H9 (cell line): ENCODE results near the gene AHNAK. TPM values are rescaled to one million over a fixed set of nuclear protein-coding genes. Genes with fewer than 3 reads are reported as not detected.

ENCODE experiments used
- DNase-seq: peaks from one replicate; pipeline ENCODE4 v3.0.0-alpha.2; 2017
- H2AFZ ChIP-seq: one replicate; pipeline ENCODE4 v1.6.1; 2013; ENCODE audit warnings: mild to moderate bottlenecking, low read length, control low read depth, moderate library complexity
- H2AK5ac ChIP-seq: 2 replicates; pipeline ENCODE4 v1.6.1; 2013; ENCODE audit warnings: low read length, control low read depth, mixed read lengths; ENCODE audit not compliant: insufficient read length
- H2BK120ac ChIP-seq: one replicate; pipeline ENCODE4 v1.6.1; 2013; ENCODE audit warnings: low read depth, mild to moderate bottlenecking, low read length, control low read depth, inconsistent platforms; ENCODE audit not compliant: poor library complexity, severe bottlenecking
- H2BK12ac ChIP-seq: 2 replicates; pipeline ENCODE4 v1.6.1; 2013; ENCODE audit warnings: low read length, control low read depth, mixed read lengths, low read depth; ENCODE audit not compliant: insufficient read length
- H2BK15ac ChIP-seq: 2 replicates; pipeline ENCODE4 v1.6.1; 2013; ENCODE audit warnings: low read depth, low read length, control low read depth
- H2BK20ac ChIP-seq: one replicate; pipeline ENCODE4 v1.6.1; 2013; ENCODE audit warnings: low read depth, mild to moderate bottlenecking, low read length, control low read depth, inconsistent platforms; ENCODE audit not compliant: poor library complexity, severe bottlenecking
- H2BK5ac ChIP-seq: 2 replicates; pipeline ENCODE4 v1.6.1; 2013; ENCODE audit warnings: low read length, control low read depth, mixed read lengths; ENCODE audit not compliant: insufficient read length
- H3K14ac ChIP-seq: 2 replicates; pipeline ENCODE4 v1.6.1; 2013; ENCODE audit warnings: low read length, control low read depth; ENCODE audit not compliant: insufficient read depth
- H3K18ac ChIP-seq: 2 replicates; pipeline ENCODE4 v1.6.1; 2013; ENCODE audit warnings: low read depth, mild to moderate bottlenecking, mixed read lengths, low read length, control low read depth; ENCODE audit not compliant: insufficient read length
- H3K23ac ChIP-seq: 2 replicates; pipeline ENCODE4 v1.6.1; 2013; ENCODE audit warnings: low read length, control low read depth, mixed read lengths, low read depth; ENCODE audit not compliant: insufficient read length
- H3K23me2 ChIP-seq: 2 replicates; pipeline ENCODE4 v1.6.1; 2013; ENCODE audit warnings: low read depth, mild to moderate bottlenecking, mixed read lengths, low read length, control low read depth; ENCODE audit not compliant: insufficient read length, poor library complexity, severe bottlenecking
- H3K27ac ChIP-seq: 2 replicates; pipeline ENCODE4 v1.5.1; 2013; ENCODE audit warnings: low read length, control low read depth, mixed read lengths, low read depth; ENCODE audit not compliant: insufficient read length
- H3K27me3 ChIP-seq: 2 replicates; pipeline ENCODE4 v1.6.1; 2013; ENCODE audit warnings: low read length, control low read depth, inconsistent platforms; ENCODE audit not compliant: insufficient read depth
- H3K4ac ChIP-seq: 2 replicates; pipeline ENCODE4 v1.6.1; 2013; ENCODE audit warnings: low read depth, mild to moderate bottlenecking, control low read depth, inconsistent platforms, low read length, moderate library complexity
- H3K4me1 ChIP-seq: 2 replicates; pipeline ENCODE4 v1.6.1; 2013; ENCODE audit warnings: low read length, control low read depth, inconsistent platforms; ENCODE audit not compliant: insufficient read depth
- H3K4me2 ChIP-seq: 2 replicates; pipeline ENCODE4 v1.6.1; 2013; ENCODE audit warnings: low read length, control low read depth, mixed read lengths; ENCODE audit not compliant: insufficient read length, insufficient read depth
- H3K56ac ChIP-seq: 2 replicates; pipeline ENCODE4 v1.6.1; 2013; ENCODE audit warnings: low read depth, mild to moderate bottlenecking, mixed read lengths, low read length, control low read depth; ENCODE audit not compliant: insufficient read length
- H3K79me1 ChIP-seq: 2 replicates; pipeline ENCODE4 v1.6.1; 2013; ENCODE audit warnings: low read depth, mild to moderate bottlenecking, moderate library complexity, low read length, control low read depth, inconsistent platforms; ENCODE audit not compliant: insufficient read depth, poor library complexity, severe bottlenecking
- H3K79me2 ChIP-seq: 2 replicates; pipeline ENCODE4 v1.6.1; 2013; ENCODE audit warnings: low read length, control low read depth, inconsistent platforms; ENCODE audit not compliant: insufficient read depth
- H3K9ac ChIP-seq: 2 replicates; pipeline ENCODE4 v1.6.1; 2013; ENCODE audit warnings: low read length, control low read depth, mixed read lengths; ENCODE audit not compliant: insufficient read length; ENCODE audit errors: extremely low read depth
- H3K9me3 ChIP-seq: one replicate; pipeline ENCODE4 v1.6.1; 2013; ENCODE audit warnings: low read depth, low read length, inconsistent platforms; ENCODE audit not compliant: control insufficient read depth
- H3T11ph ChIP-seq: one replicate; pipeline ENCODE4 v1.6.1; 2013; ENCODE audit warnings: mild to moderate bottlenecking, low read length, control low read depth, inconsistent platforms
- H4K20me1 ChIP-seq: one replicate; pipeline ENCODE4 v1.6.1; 2013; ENCODE audit not compliant: control insufficient read depth, insufficient read length, insufficient read depth
- H4K5ac ChIP-seq: 2 replicates; pipeline ENCODE4 v1.6.1; 2013; ENCODE audit warnings: low read depth, mild to moderate bottlenecking, mixed read lengths, low read length, control low read depth; ENCODE audit not compliant: insufficient read length
- H4K8ac ChIP-seq: replicated peaks from 2 replicates; pipeline ENCODE4 v1.6.1; 2013; ENCODE audit warnings: low read length, control low read depth, mixed read lengths, low read depth; ENCODE audit not compliant: insufficient read length
- H4K91ac ChIP-seq: 2 replicates; pipeline ENCODE4 v1.6.1; 2013; ENCODE audit warnings: low read depth, mild to moderate bottlenecking, moderate library complexity, mixed read lengths, low read length, control low read depth; ENCODE audit not compliant: insufficient read length
- H3K27ac Mint-ChIP-seq, 3 experiments: 2 replicates in 2 of 3; 3 replicates in 1 of 3; pipeline ENCODE4 v1.8.0; 2020 to 2021; ENCODE audit warnings: mixed read lengths in 3 of 3, mild to moderate bottlenecking in 1 of 3, moderate library complexity in 1 of 3
- H3K27me3 Mint-ChIP-seq: 2 replicates; pipeline ENCODE4 v1.8.0; 2021; ENCODE audit warnings: low read depth, mild to moderate bottlenecking, moderate library complexity, mixed read lengths
- H3K36me3 Mint-ChIP-seq, 3 experiments: 2 replicates in 2 of 3; 3 replicates in 1 of 3; pipeline ENCODE4 v1.8.0; 2020 to 2021; ENCODE audit warnings: low read depth in 3 of 3, mixed read lengths in 3 of 3; ENCODE audit not compliant: insufficient read depth in 1 of 3
- H3K4me1 Mint-ChIP-seq, 2 experiments: 2 replicates each; pipeline ENCODE4 v1.8.0; 2020; ENCODE audit warnings: mixed read lengths in 2 of 2
- H3K4me3 Mint-ChIP-seq, 2 experiments: 2 replicates in 1 of 2; 3 replicates in 1 of 2; pipeline ENCODE4 v1.8.0; 2020 to 2021; ENCODE audit warnings: mild to moderate bottlenecking in 2 of 2, mixed read lengths in 2 of 2, moderate library complexity in 1 of 2
- H3K9me3 Mint-ChIP-seq, 2 experiments: 2 replicates in 1 of 2; 3 replicates in 1 of 2; pipeline ENCODE4 v1.8.0; 2020; ENCODE audit warnings: mild to moderate bottlenecking in 2 of 2, mixed read lengths in 2 of 2, moderate library complexity in 1 of 2
- CTCF ChIP-seq: fragments of 200-600 bp; sonication (generic); conservative IDR thresholded peaks from 3 replicates; pipeline ENCODE4 v1.8.0; 2021; ENCODE audit warnings: antibody characterized with exemption, mild to moderate bottlenecking
- WGBS: extraction: QIAGEN DNeasy Blood & Tissue Kit; methylation state at CpG from one replicate; pipeline ENCODE4 v1.1.7; 2013; ENCODE audit warnings: missing lambda C conversion rate, low lambda C conversion rate, mixed read lengths; ENCODE audit not compliant: insufficient read length; ENCODE audit errors: extremely low coverage; 5-methylcytosine and 5-hydroxymethylcytosine counted together
- total RNA-seq: library from RNA; stranded (reverse); gene quantifications from 2 replicates; pipeline ENCODE4 v1.2.1, GENCODE V29; 2021

The AHNAK gene
- total RNA-seq, 1 experiment from 2014 or later, result 15.2 TPM

GRCh38 chr11:62543680-62544444 lies 2.7 kb downstream of the AHNAK start:
- Histone ChIP-seq H3K4ac (no peak overlapping the region), H3K4me2 (no peak overlapping the region), H3K79me1 (no peaks in the 10 kb centered on the region), H3K23me2 (peaks cover 26% of the 10 kb centered on the region), H4K91ac (no peak overlapping the region), H3K79me2 (no peaks in the 10 kb centered on the region), H2BK12ac (no peak overlapping the region), H3K27me3 (peaks cover 50% of the 10 kb centered on the region), H4K5ac (no peak overlapping the region), H2BK5ac (no peak overlapping the region), H3K56ac (no peak overlapping the region), H3K18ac (no peak overlapping the region), H2BK20ac (no peak overlapping the region), H2BK15ac (no peak overlapping the region), H3K27ac (no peak overlapping the region), H3K4me1 (no peaks in the 10 kb centered on the region; the same call in 1 of the 2 replicates), H3K23ac (no peak overlapping the region), H2AK5ac (no peak overlapping the region), H4K20me1 (peaks cover 2% of the 10 kb centered on the region), H3K9ac (no peak overlapping the region), H2BK120ac (no peak overlapping the region), H3T11ph (no peak overlapping the region), H4K8ac (no peak overlapping the region), H3K9me3 (no peaks in the 10 kb centered on the region), H2AFZ (no peak overlapping the region), H3K14ac (no peak overlapping the region)
- H3K27ac Mint-ChIP-seq, result peak overlapping the region in 1 of 3 experiments; percentile 22; a peak in 1 of 7 replicates
- peaks cover 71% of the 10 kb centered on the region for H3K27me3 Mint-ChIP-seq
- H3K36me3 Mint-ChIP-seq, result no peaks in the 10 kb centered on the region; a peak in 1 of 7 replicates
- peak overlapping the region; percentile 19 to 38; a peak in 2 of 5 replicates for H3K4me3 Mint-ChIP-seq
- H3K4me1 Mint-ChIP-seq, result peaks cover 39 to 60% of the 10 kb centered on the region in 2 experiments
- WGBS, result no CpG with 5 or more reads among the region's 22 CpGs
- DNase-seq, result no peak
- no peak for TF ChIP-seq CTCF
- H3K9me3 Mint-ChIP-seq, result no peaks in the 10 kb centered on the region; a peak in 1 of 5 replicates
